GM12875 (cell line): ENCODE data around the gene HLA-DQA2.

Experiments used
- H3K4me3 ChIP-seq: one replicate; pipeline ENCODE4 v1.5.1; 2011; ENCODE audit warnings: low read depth, low read length, control low read depth
- CTCF ChIP-seq: IDR thresholded peaks from 2 replicates; pipeline ENCODE4 v1.5.1; 2011; ENCODE audit warnings: low read depth, mild to moderate bottlenecking, control low read depth, inconsistent platforms, low read length, moderate library complexity, borderline replicate concordance; ENCODE audit not compliant: insufficient read depth

The HLA-DQA2 gene

GRCh38 chr6:32759669-32760068 is 18.5 kb downstream of the HLA-DQA2 start:
- no peak overlapping the region for H3K4me3 ChIP-seq
- no peak for TF ChIP-seq CTCF

- TF ChIP-seq CTCF, result no peak
- H3K4me3 ChIP-seq, result no peak overlapping the region
Observed at GRCh38 chr6:32761072-32761471, 19.9 kb downstream of the HLA-DQA2 start.

GRCh38 chr6:32761548-32761947 is 20.4 kb downstream of the HLA-DQA2 start:
- no peak overlapping the region for H3K4me3 ChIP-seq
- no peak for TF ChIP-seq CTCF

GRCh38 chr6:32763421-32763820 is 22.2 kb downstream of the HLA-DQA2 start, which contains the start of gene HLA-DQB2:
TSS of gene HLA-DQB2 (minus strand) at chr6:32763532. CDS start at chr6:32763470, 62 bp downstream.
- no peak for TF ChIP-seq CTCF
- no peak within 1 kb of the TSS for H3K4me3 ChIP-seq

- TF ChIP-seq CTCF, result no peak
- no peak overlapping the region for H3K4me3 ChIP-seq
Observed at GRCh38 chr6:32764048-32764447, 22.9 kb downstream of the HLA-DQA2 start.

- no peak overlapping the region for H3K4me3 ChIP-seq
- TF ChIP-seq CTCF, result no peak
Observed at GRCh38 chr6:32772656-32773055, 31.5 kb downstream of the HLA-DQA2 start.

GRCh38 chr6:32774426-32774825 is 33.2 kb downstream of the HLA-DQA2 start:
- no peak overlapping the region for H3K4me3 ChIP-seq
- no peak for TF ChIP-seq CTCF
